HK-2 (cell line): ENCODE measurements around the gene SEPTIN1.
"Not testable (repeated sequence)": the region's sequence is repeated elsewhere in the genome, so short reads cannot be mapped to it uniquely, and the experiment has no call there.

ENCODE experiments used
- DNase-seq: peaks from one replicate; pipeline ENCODE4 v3.0.0-alpha.2; 2018; ENCODE audit not compliant: unreplicated experiment

Gene SEPTIN1

DNA sequence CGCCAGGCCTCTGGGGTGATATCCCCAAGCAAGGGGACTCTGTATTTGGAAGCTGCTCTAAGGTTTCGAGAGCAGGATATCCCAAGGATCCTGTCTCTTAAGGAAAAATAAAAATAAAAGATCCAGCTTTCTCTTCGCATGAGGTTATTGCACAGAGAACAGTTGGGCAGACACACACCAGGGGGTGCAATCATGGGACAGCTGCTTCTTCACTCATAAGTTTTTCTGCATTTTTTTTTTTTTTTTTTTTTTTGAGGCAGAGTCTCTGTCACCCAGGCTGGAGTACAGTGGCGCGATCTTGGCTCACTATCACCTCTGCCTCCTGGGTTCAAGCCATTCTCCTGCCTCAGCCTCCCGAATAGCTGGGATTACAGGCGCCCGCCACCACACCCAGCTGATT, 40.4 kb downstream of the SEPTIN1 start:
- DNase-seq = not testable (repeated sequence)

- DNase-seq = no peak
Observed at GRCh38 chr16:30340621-30341020, 41.7 kb downstream of the SEPTIN1 start.

GRCh38 chr16:30338715-30339114, 43.6 kb downstream of the SEPTIN1 start:
- DNase-seq = not testable (repeated sequence)

- not testable (repeated sequence) for DNase-seq
Observed at GRCh38 chr16:30337964-30338357, 44.4 kb downstream of the SEPTIN1 start.

GRCh38 chr16:30335598-30336474, 46.5 kb downstream of the SEPTIN1 start:
- peak; percentile 43 for DNase-seq

DNA sequence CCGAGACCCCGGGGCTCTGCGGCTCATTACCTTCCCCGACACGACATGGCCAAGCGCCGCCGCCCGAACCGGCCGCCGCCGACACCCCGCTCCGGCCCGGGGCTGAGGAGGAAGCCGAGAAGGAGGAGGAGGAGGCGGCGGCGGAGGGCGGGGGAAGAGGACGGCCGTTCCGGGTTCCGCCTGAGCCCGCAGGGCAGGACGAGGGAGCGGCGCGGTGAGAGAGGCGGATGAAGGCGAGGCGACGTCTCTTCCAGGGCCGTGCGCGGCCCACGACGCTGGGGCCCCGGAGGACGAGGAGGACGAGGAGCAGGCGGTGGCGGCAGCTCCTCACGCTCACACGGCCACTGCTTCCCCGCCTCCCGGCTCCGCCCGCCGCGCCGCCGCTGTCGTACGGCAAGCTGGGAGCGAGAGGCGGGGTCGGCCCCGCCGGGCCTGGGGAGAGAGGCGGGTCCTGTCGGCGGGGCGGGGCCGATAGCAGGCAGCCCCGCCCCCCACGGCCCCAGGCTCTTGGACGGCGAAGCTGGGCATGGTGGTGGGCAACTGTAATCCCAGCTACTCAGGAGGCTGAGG, 47.2 kb downstream of the SEPTIN1 start:
- peak; percentile 65 for DNase-seq

DNA sequence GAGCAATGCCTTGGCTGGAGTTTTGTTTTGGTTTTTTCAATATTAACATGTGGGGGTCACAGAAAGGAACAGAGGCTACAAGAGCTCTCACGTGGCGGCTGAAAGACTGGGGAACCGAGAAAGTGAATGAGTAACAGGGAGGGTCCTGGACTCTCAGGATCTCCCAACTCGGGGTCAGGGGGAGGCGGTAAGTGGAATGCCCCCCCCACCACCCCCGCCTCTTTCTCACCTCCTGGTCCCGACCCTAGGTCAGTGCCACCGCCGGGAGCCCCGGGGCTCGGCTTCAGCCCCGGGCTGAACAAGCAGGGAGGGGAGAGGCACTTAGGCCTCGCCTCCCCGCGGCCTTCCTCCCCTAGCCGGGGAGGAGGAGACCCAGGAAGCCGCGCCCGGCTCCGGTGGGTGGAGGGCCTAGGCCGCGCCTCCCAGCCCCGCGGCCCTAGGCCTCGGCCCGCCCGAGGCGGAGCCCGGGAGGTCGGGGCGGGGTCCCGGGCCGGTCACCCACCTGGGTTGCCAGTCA, 47.8 kb downstream of the SEPTIN1 start:
- DNase-seq = peak; percentile 61
